Measurements from ENCODE around the gene TOGARAM2.

The TOGARAM2 gene

DNA sequence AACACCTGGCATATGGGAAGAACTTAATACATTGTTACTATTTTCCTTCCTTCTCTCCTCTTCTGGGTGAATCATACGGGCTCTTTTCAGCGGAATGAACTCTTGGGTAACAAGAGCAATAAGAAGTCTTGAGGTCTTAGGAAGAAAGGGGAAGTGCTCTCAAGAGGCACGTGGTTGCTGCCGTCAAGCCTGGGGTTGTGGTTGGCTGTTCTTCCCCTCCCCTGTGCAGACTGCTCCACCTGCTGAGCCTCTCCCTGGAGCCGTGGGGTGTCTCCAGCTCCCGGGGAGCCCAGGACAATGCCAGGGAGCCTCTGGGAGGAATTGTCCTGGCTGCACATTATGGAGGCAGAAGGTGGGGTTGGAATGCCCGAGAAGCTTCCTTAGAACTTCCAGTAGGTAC, 19.4 kb downstream of the TOGARAM2 start:
- no peak for DNase-seq

- no peak for DNase-seq
These were observed 19.9 kb downstream of the TOGARAM2 start for GRCh38 chr2:29000956-29001355.

- DNase-seq = no peak
These were observed 20.7 kb downstream of the TOGARAM2 start for GRCh38 chr2:29001806-29002205.

GRCh38 chr2:29004755-29005154, 23.7 kb downstream of the TOGARAM2 start:
- no peak for DNase-seq

DNA sequence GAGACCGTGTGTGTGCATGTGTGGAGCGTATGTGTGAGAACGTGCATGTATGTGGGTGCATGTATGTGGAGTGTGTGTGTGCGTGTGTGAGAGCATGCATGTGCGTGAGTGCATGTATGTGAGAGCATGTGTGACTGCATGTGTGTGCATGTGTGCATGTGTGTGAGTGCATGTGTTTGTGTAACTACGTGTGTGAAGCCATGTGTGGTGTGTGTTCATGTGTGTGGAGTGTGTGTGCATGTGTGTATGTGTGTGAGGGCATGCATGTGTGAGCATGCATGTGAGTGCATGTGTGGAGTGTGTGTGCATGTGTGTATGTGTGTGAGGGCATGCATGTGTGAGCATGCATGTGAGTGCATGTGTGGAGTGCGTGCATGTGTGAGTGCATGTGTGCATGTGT, 24.2 kb downstream of the TOGARAM2 start:
- DNase-seq = no peak

GRCh38 chr2:29006092-29006979, 25.2 kb downstream of the TOGARAM2 start:
- no peak for DNase-seq

DNA sequence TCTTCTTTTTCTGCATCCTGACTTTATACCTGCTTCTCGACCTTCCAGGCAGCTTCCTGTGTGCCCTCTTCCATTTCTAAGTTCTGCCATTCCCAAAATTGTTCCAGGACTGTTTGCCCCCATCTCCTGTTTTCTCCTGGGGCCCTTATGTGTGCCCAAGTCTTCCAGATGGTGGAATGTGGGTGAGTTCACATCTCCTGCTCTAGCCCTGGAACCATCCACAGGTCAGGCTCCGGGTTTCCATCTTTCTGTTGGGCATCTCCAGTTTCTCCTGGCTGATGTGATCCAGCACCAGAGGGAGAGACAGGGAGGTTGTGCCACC, 25.8 kb downstream of the TOGARAM2 start:
- no peak for DNase-seq

- no peak for DNase-seq
These were observed 28.2 kb downstream of the TOGARAM2 start for GRCh38 chr2:29009270-29009669.

DNA sequence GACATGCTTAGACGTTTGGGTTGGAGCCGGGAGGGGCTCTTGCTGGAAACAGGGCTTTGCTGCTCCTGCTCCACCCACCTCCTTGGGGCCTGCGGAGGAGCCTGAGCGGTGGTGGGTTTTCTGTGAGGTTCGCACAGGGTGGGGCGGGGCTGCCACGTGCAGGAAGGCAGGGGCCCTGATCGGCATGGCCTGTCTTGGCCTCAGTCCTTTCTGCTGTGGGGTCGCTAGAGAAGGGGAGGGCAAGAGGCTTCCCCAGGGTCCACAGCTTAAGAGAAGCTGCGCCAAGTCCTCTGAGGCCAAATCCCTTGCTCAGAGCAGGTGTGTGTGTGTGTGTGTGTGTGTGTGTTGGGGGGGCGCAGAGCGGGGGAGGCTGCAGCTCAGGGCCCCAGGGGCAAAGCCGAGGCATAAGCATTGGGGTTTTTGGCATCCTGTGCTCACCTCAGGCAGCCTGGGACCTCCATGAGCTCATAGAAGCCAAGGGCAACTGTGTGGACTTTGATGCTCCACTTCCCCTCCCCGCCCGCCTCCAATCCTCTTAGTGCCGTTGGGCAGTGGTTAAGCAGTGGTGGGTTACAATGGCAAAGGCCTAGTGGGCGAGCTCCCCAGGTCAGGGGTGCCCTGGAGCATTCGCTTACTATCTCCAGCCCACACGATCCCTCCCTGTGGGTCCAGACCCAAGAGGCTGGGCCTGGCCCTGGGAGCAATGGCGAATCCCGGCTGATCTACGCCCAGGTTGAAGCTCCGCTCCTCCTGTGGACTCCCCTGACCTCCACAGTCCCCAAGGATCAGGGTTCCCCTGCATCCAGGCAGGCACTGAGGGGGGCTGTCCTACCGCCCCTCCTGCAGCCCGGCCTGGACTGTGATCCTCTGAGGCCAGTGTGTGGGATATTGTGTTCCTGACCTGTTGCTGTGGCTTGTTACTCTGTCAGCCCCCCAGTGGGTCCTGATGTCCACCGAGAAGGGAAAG, 28.9 kb downstream of the TOGARAM2 start:
- no peak for DNase-seq

DNA sequence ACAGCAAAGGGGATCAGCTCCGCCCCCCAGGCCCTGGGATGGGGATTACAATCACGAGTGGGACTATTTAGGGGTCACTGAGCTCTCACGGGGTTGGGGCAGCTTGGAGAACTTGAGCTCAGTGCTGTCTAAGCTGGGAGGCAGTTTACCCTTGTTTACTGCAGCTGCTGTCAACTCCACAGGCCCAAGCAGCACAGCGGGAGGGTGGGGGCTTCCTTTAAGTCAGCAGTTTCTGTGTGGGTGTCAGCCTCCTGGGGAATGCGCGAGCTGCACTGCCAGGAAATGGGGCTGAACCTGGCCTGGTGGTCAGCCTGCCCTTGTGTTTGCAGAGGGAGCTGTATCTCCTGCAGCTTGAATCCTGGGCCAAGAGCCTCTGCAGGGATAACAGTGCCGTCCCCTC, 29.8 kb downstream of the TOGARAM2 start:
- no peak for DNase-seq

GRCh38 chr2:29011418-29012060, 30.4 kb downstream of the TOGARAM2 start:
- DNase-seq = peak; percentile 40

GRCh38 chr2:29012211-29012681, 31.1 kb downstream of the TOGARAM2 start:
- no peak for DNase-seq

GRCh38 chr2:29013057-29013780, 32.1 kb downstream of the TOGARAM2 start:
- DNase-seq = no peak

DNA sequence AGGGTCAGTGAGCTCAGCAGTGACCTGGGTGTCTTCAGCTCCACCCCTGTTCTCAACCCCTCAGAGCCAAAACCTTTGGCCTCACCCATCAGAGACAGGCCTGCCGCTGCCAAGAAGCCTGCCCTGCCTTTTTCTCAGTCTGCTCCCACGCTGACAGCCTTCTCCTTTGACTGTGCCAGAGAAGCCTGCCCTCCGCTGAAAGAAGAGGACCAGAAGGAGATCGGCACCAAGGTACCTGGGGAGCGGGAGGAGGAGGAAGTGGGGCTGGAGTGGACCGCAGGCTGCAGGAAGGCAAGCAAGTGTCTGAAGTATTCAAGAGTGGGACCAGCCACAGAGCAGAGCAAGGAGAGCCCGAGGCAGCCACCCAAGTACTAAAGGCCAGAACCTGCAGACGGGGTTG, 33.2 kb downstream of the TOGARAM2 start:
- no peak for DNase-seq

- no peak for DNase-seq
These were observed 33.8 kb downstream of the TOGARAM2 start for GRCh38 chr2:29014811-29015421.

DNA sequence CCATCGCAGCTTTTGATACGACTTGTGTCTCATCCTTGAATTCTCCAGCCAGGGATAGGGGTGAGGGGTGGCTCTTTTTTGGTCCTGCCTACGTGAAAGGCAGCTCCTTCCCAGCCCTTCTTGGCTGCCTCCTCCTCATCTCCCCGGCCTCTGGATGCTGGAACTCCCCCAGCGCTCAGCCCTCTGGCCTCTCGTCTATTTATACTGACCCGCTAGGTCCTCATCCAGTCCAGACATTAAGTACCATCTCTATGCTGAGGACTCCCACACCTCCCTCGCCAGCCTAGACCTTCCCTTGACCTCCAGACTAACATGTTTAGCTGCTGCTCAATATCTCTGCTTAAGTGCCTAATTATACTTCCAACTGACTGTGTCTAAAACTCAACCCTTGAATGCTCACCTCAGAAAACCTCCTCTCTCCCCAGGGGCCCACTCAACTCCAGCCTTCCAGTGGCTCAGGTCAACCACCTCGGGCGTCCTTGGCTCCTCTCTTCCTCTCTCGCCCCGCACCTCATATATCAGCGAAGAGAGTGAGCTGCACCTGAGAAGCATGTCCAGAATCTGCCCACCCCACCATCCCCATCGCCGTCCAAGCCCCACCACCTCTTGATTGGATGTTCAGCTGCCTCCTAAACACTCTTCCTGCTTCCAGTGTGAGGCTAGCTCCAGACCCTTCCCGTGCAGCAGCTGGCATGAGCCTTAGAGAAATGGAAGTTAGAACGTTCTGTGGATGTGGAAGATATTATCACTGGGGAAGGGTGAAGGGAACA, 34.8 kb downstream of the TOGARAM2 start:
- DNase-seq = no peak

DNA sequence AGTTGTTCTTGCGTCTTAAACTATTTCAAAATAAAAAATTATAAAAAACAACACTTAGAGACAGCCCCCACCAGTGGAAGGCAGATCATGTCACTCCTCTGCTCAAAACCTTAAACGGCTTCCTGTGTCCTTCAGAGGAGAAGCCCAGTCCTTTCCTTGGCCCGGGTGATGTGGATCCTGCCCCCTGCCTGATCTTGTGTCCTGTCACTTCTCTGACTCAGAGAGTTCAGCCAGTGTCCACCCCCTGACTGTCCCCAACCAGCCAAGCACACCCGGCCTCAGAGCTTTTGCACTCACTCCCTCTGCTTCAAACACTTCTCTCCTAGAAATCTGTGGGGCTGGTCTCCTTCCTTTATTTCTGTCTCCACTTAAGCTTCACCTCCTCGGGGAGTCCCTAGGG, 35.4 kb downstream of the TOGARAM2 start:
- no peak for DNase-seq

DNA sequence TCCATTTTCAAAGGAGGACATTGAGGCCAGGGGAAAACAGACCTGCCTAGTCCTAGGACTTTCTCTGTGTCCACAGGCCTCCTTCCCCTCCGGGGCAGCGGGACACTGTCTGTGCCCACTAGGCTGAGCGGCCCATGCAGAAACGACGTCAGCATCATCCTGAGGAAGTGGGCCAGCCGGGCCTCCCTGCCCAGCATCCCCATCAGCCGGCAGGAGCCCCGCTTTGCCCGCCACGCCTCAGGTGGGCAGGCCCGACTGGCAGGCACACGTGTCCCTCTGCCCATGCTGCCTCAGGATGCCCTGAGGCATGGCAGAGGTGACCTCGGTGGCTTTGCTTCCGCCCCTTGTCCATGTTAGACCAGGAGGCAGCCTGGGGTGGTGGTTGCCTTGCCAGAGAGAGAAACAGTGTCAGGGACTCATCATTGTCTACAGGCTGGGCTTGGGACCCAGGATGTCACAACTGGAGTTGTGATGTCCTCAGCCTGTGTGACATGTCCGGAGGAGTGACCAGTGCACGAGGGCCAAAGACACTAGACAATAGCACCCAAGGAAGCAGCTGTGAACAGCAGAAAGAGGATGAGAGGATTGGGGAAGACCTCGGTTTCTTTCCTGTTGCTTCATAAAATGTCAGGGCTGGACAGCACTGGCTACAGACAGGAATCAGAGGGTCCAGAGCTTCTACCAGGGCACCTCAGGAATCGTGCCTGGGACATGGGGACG, 36.8 kb downstream of the TOGARAM2 start:
- DNase-seq = no peak

- DNase-seq = no peak
These were observed 40.8 kb downstream of the TOGARAM2 start for GRCh38 chr2:29021886-29022285.

GRCh38 chr2:29022679-29023078, 41.6 kb downstream of the TOGARAM2 start:
- DNase-seq = no peak

- no peak for DNase-seq
These were observed 42.1 kb downstream of the TOGARAM2 start for GRCh38 chr2:29023188-29023587.
